OCI-LY7 (cell line): Measurements from ENCODE around the gene YPEL4. TPM values are rescaled to one million over a fixed set of nuclear protein-coding genes. Genes with fewer than 3 reads are reported as not detected.
A peak's percentile ranks its signal among the peaks of the same experiment; 100 is the strongest.

Experiments used
- BruUV-seq: library from RNA; stranded (reverse); fragments of 400-500 nt; replicated peaks from 2 replicates; lab custom pipeline; 2021; lab: Mats Ljungman, UMichigan
- CTCF ChIA-PET: fragments of 300-600 bp; sonication (Branson Sonifier 250); formaldehyde crosslinking; loops from one replicate; lab custom pipeline; 2022; ENCODE audit warnings: antibody characterized with exemption; ENCODE audit not compliant: unreplicated experiment; lab: Charles Lee
- POLR2A ChIA-PET: fragments of 300-600 bp; sonication (Branson Sonifier 250); formaldehyde crosslinking; loops from one replicate; lab custom pipeline; 2022; ENCODE audit warnings: antibody characterized with exemption; lab: Charles Lee
- DNase-seq: peaks from one replicate; pipeline ENCODE4 v3.0.0-alpha.2; 2015; ENCODE audit warnings: low spot score
- H2AFZ ChIP-seq: fragments of 200-600 bp; sonication (generic), shearing (Covaris generic); 2 replicates; pipeline ENCODE4 v1.6.1; 2014; ENCODE audit warnings: mild to moderate bottlenecking, antibody characterized with exemption, low read length, moderate library complexity
- H3K27ac ChIP-seq: fragments of 200-600 bp; sonication (generic); 2 replicates; pipeline ENCODE4 v1.5.1; 2014; ENCODE audit warnings: mixed run types, low read depth, mild to moderate bottlenecking, moderate library complexity, low read length, inconsistent platforms; ENCODE audit not compliant: poor library complexity, severe bottlenecking
- H3K36me3 ChIP-seq: fragments of 200-600 bp; sonication (generic); 2 replicates; pipeline ENCODE4 v1.6.1; 2014; ENCODE audit warnings: mild to moderate bottlenecking, antibody characterized with exemption, low read length, moderate library complexity, mixed read lengths; ENCODE audit not compliant: insufficient read depth
- H3K4me1 ChIP-seq: fragments of 200-600 bp; sonication (generic); 2 replicates; pipeline ENCODE4 v1.5.1; 2014; ENCODE audit warnings: mild to moderate bottlenecking, low read length; ENCODE audit not compliant: insufficient read depth, poor library complexity, severe bottlenecking
- H3K4me2 ChIP-seq: fragments of 200-600 bp; sonication (generic); 2 replicates; pipeline ENCODE4 v1.6.1; 2014; ENCODE audit warnings: mild to moderate bottlenecking, low read length
- H3K4me3 ChIP-seq: fragments of 200-600 bp; sonication (generic); 2 replicates; pipeline ENCODE4 v1.5.1; 2014; ENCODE audit warnings: mild to moderate bottlenecking, low read depth, low read length; ENCODE audit not compliant: poor library complexity, severe bottlenecking
- H3K79me2 ChIP-seq: fragments of 200-600 bp; sonication (generic); 2 replicates; pipeline ENCODE4 v1.6.1; 2016; ENCODE audit warnings: low read depth, mild to moderate bottlenecking, low read length, moderate library complexity, mixed read lengths; ENCODE audit not compliant: insufficient read depth
- H3K9me2 ChIP-seq: fragments of 200-600 bp; sonication (generic); 2 replicates; pipeline ENCODE4 v1.6.1; 2016; ENCODE audit warnings: mild to moderate bottlenecking, low read length, mixed read lengths; ENCODE audit not compliant: insufficient read depth
- H3K9me3 ChIP-seq: fragments of 200-600 bp; sonication (generic); 2 replicates; pipeline ENCODE4 v1.6.1; 2014; ENCODE audit warnings: mild to moderate bottlenecking, mixed run types, low read length, mixed read lengths
- H4K20me1 ChIP-seq: fragments of 200-600 bp; sonication (generic); 2 replicates; pipeline ENCODE4 v1.6.1; 2014; ENCODE audit warnings: mild to moderate bottlenecking, antibody characterized with exemption, low read length, moderate library complexity, mixed read lengths; ENCODE audit not compliant: insufficient read depth
- CTCF ChIP-seq: fragments of 200-600 bp; sonication (generic); conservative IDR thresholded peaks from 2 replicates; pipeline ENCODE4 v1.5.1; 2014; ENCODE audit warnings: mild to moderate bottlenecking, antibody characterized with exemption, low read length, moderate library complexity, mixed read lengths
- EZH2phosphoT487 ChIP-seq: fragments of 200-600 bp; sonication (generic); IDR thresholded peaks from 2 replicates; pipeline ENCODE4 v1.6.1; 2018; ENCODE audit warnings: low read depth, borderline replicate concordance, mild to moderate bottlenecking, mixed run types, antibody characterized with exemption, low read length, moderate library complexity, mixed read lengths
- intact Hi-C: fragments of 100-400 bp; cut with micrococcal nuclease; formaldehyde crosslinking; loops from one replicate; pipeline ENCODE4 v1.10.0; 2022; ENCODE audit not compliant: unreplicated experiment
- microRNA-seq: library from miRNA; unstranded; fragments of <30 nt; microRNA quantifications from one replicate; pipeline ENCODE4 v1.2.0, GENCODE V29; 2022; ENCODE audit warnings: borderline replicate concordance
- small RNA-seq: library from RNA; depleted of rRNA; stranded (forward); fragments of <200 nt; gene quantifications from one replicate; pipeline ENCODE3, GENCODE V24; 2014
- total RNA-seq, 2 experiments: library from RNA; depleted of rRNA in 1 of 2; stranded (reverse); fragments of >200 nt in 1 of 2; shearing (Covaris generic) in 1 of 2; gene quantifications; 2 replicates each; pipeline ENCODE4 v1.2.3, GENCODE V29; 2014 to 2022

The YPEL4 gene
- total RNA-seq, 2 experiments from 2014 or later, result 0.54 to 0.55 TPM

- H3K4me2 ChIP-seq, result no peak within 1 kb of the TSS
- POLR2A ChIA-PET, result interaction anchor here (0.6 to 0.7 kb wide), 2 partner anchors 989 to 1063 kb away, joined by 4 read pairs; no protein-coding TSS in a partner anchor
Measured at GRCh38 chr11:57597461-57597915, 52.2 kb downstream of the YPEL4 start, which contains the start of gene SERPING1. SERPING1 (plus strand) TSS chr11:57597685; CDS start chr11:57598271, 586 bp downstream.

GRCh38 chr11:57596266-57596885 lies 53.3 kb downstream of the YPEL4 start:
- ChIA-PET POLR2A (interaction anchor here (0.7 kb wide), 1 partner anchor 21 kb away, joined by 4 read pairs; no protein-coding TSS in a partner anchor), CTCF (interaction anchor here (0.5 kb wide), 1 partner anchor 29 kb away, joined by 3 read pairs; the partner anchor contains the start of gene UBE2L6)
- no TSS peak for BruUV-seq
- Histone ChIP-seq H3K4me2 (no peak overlapping the region), H3K9me3 (no peaks in the 10 kb centered on the region), H3K27ac (no peak overlapping the region), H3K9me2 (no peaks in the 10 kb centered on the region), H3K79me2 (no peaks in the 10 kb centered on the region), H3K4me3 (no peak overlapping the region), H3K36me3 (no peaks in the 10 kb centered on the region), H2AFZ (no peak overlapping the region), H4K20me1 (no peaks in the 10 kb centered on the region), H3K4me1 (no peaks in the 10 kb centered on the region)
- intact Hi-C loops, result no loop called here
- no peak for TF ChIP-seq CTCF
- no peak for TF ChIP-seq EZH2phosphoT487
- no peak for DNase-seq

More at GRCh38 chr11:57597461-57597915, 52.2 kb downstream of the YPEL4 start, which contains the start of gene SERPING1:
- no peaks in the 10 kb centered on the region for H3K9me3 ChIP-seq
- H3K9me2 ChIP-seq, result no peaks in the 10 kb centered on the region
- no peak for DNase-seq
- no peaks in the 10 kb centered on the region for H3K4me1 ChIP-seq
- intact Hi-C loops, result no loop called here
- no peak within 1 kb of the TSS for H3K27ac ChIP-seq
- no peaks in the 10 kb centered on the region for H3K36me3 ChIP-seq
- H2AFZ ChIP-seq, result no peak within 1 kb of the TSS
- no peak within 1 kb of the TSS for H3K4me3 ChIP-seq
- TF ChIP-seq EZH2phosphoT487, result no peak
- TF ChIP-seq CTCF, result no peak
- H3K79me2 ChIP-seq, result no peaks in the 10 kb centered on the region
- BruUV-seq, result no TSS peak
- H4K20me1 ChIP-seq, result no peaks in the 10 kb centered on the region
- CTCF ChIA-PET, result no interaction called here

Small RNA genes within 50 kb of the gene (microRNA-seq; reads per million reads assigned to microRNA genes)
- gene MIR130A, result 12.1 reads per million, percentile 17 among the genes with 10 or more reads in this experiment

Small RNA genes within 50 kb of the gene (small RNA-seq; reads per million reads assigned to genes)
- gene MIR130A, result not detected

Other genes starting within 250 kb of the YPEL4 start
- 38.4 and 41.3 TPM in 2 replicates for gene SLC43A3, start 222.8 kb downstream of the YPEL4 start, total RNA-seq (2014; rRNA removed; shearing (Covaris generic))
- 55.5 and 62.1 TPM in 2 replicates for gene SLC43A3, start 222.8 kb downstream of the YPEL4 start, total RNA-seq (2022)
- gene RTN4RL2, start 189.4 kb downstream of the YPEL4 start, total RNA-seq (2014; rRNA removed; shearing (Covaris generic)), result 0.25 and 0.41 TPM in 2 replicates
- 2.3 and 4.2 TPM in 2 replicates for gene RTN4RL2, start 189.4 kb downstream of the YPEL4 start, total RNA-seq (2022)
- gene SLC43A1, start 134.2 kb downstream of the YPEL4 start, total RNA-seq (2014; rRNA removed; shearing (Covaris generic)), result 47.1 and 61.1 TPM in 2 replicates
- 78.6 and 87.0 TPM in 2 replicates for gene SLC43A1, start 134.2 kb downstream of the YPEL4 start, total RNA-seq (2022)
- gene TIMM10, start 119.2 kb downstream of the YPEL4 start, total RNA-seq (2014; rRNA removed; shearing (Covaris generic)), result 163 and 195 TPM in 2 replicates
- gene TIMM10, start 119.2 kb downstream of the YPEL4 start, total RNA-seq (2022), result 204 and 258 TPM in 2 replicates
- not detected in 2 replicates for gene SMTNL1, start 112.3 kb downstream of the YPEL4 start, total RNA-seq (2014; rRNA removed; shearing (Covaris generic))
- not detected in 2 replicates for gene SMTNL1, start 112.3 kb downstream of the YPEL4 start, total RNA-seq (2022)
- gene UBE2L6, start 82.2 kb downstream of the YPEL4 start, total RNA-seq (2014; rRNA removed; shearing (Covaris generic)), result 64.7 and 68.9 TPM in 2 replicates
- gene UBE2L6, start 82.2 kb downstream of the YPEL4 start, total RNA-seq (2022), result 51.7 and 56.1 TPM in 2 replicates
- not detected in 2 replicates for gene SERPING1, start 52.2 kb downstream of the YPEL4 start, total RNA-seq (2014; rRNA removed; shearing (Covaris generic))
- gene SERPING1, start 52.2 kb downstream of the YPEL4 start, total RNA-seq (2022), result not detected in 2 replicates
- 18.3 and 18.5 TPM in 2 replicates for gene CLP1, start 7.8 kb upstream of the YPEL4 start, total RNA-seq (2014; rRNA removed; shearing (Covaris generic))
- gene CLP1, start 7.8 kb upstream of the YPEL4 start, total RNA-seq (2022), result 18.1 and 20.8 TPM in 2 replicates
- gene ZDHHC5, start 18.2 kb upstream of the YPEL4 start, total RNA-seq (2014; rRNA removed; shearing (Covaris generic)), result 23.4 and 27.5 TPM in 2 replicates
- gene ZDHHC5, start 18.2 kb upstream of the YPEL4 start, total RNA-seq (2022), result 46.1 and 57.4 TPM in 2 replicates
- 11.9 and 17.5 TPM in 2 replicates for gene MED19, start 62.3 kb upstream of the YPEL4 start, total RNA-seq (2014; rRNA removed; shearing (Covaris generic))
- 11.1 and 12.6 TPM in 2 replicates for gene MED19, start 62.3 kb upstream of the YPEL4 start, total RNA-seq (2022)
- 53.3 and 54.9 TPM in 2 replicates for gene TMX2, start 62.7 kb upstream of the YPEL4 start, total RNA-seq (2014; rRNA removed; shearing (Covaris generic))
- gene TMX2, start 62.7 kb upstream of the YPEL4 start, total RNA-seq (2022), result 60.2 and 66.9 TPM in 2 replicates
- gene SELENOH, start 91.6 kb upstream of the YPEL4 start, total RNA-seq (2014; rRNA removed; shearing (Covaris generic)), result 181 and 229 TPM in 2 replicates
- gene SELENOH, start 91.6 kb upstream of the YPEL4 start, total RNA-seq (2022), result 144 and 169 TPM in 2 replicates
- gene BTBD18, start 101.9 kb upstream of the YPEL4 start, total RNA-seq (2014; rRNA removed; shearing (Covaris generic)), result not detected in 2 replicates
- not detected in 2 replicates for gene BTBD18, start 101.9 kb upstream of the YPEL4 start, total RNA-seq (2022)
- 5.1 and 6.7 TPM in 2 replicates for gene CTNND1, start 111.9 kb upstream of the YPEL4 start, total RNA-seq (2014; rRNA removed; shearing (Covaris generic))
- gene CTNND1, start 111.9 kb upstream of the YPEL4 start, total RNA-seq (2022), result 5.3 and 9.0 TPM in 2 replicates